GF-D8 (cell line): ENCODE results near the gene TRAPPC12.
"Not testable (repeated sequence)": the region's sequence is repeated elsewhere in the genome, so short reads cannot be mapped to it uniquely, and the experiment has no call there.

Experiments used
- DNase-seq: peaks from one replicate; lab custom pipeline; 2025; lab: John Stamatoyannopoulos, UW

The TRAPPC12 gene

DNA sequence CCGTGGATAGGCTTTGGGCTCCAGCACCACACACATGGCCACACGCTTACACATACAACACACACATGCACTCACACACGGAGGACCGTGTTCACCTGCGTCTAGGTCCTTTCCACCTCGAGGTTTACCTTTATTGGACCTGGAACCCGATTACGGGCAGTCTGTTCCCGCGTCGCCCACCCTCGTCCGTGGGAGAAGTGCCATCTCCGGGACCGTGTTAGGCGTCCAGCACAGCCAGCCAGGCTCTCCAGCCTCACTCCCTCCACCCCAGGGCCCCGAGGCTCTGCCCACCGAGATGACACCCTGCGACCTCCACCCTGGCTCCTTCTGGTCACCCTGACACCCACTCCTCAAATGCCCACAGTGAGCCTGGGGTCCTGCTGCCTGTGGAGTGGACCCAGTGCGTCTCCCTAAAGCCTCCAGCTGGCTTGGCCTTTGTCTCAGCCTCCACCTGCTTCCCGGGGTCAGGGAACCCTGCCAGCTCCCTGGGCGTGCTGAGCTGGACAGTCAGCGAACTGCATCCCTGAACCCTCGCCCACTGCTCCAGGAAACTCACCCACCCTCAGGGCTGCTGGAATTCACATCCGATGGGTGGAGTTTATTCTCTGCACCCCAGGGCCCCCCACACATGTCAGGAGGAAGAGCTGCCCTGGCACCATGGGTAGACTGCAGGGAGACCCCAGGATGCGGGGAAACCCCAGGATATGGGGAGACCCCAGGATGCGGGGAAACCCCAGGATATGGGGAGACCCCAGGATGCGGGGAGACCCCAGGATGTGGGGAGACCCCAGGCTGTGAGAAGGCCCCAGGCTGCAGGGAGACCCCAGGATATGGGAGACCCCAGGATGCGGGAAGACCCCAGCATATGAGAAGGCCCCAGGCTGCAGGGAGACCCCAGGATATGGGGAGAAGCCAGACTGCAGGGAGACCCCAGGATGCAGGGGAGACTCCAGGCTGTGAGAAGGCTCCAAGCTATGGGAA is 106.8 kb downstream of the TRAPPC12 start:
- no peak for DNase-seq

DNA sequence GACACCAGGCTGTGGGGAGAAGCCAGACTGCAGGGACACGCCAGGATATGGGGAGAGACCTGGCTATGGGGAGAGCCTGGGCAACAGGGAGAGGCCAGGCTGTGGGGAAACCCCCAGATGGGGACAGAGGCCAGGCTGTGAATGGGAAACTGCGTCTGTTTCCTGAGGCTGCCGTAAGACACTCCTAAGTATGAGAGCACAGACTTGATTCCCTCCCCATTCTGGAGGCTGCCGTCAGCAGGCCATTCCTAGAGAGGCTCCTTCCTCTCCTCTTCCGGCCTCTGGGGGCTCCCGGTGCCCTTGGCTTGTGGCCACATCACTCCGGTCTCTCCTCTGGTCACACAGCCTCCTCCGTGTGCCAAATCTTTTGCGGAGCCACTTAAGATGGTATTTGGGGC is 107.5 kb downstream of the TRAPPC12 start:
- no peak for DNase-seq

DNA sequence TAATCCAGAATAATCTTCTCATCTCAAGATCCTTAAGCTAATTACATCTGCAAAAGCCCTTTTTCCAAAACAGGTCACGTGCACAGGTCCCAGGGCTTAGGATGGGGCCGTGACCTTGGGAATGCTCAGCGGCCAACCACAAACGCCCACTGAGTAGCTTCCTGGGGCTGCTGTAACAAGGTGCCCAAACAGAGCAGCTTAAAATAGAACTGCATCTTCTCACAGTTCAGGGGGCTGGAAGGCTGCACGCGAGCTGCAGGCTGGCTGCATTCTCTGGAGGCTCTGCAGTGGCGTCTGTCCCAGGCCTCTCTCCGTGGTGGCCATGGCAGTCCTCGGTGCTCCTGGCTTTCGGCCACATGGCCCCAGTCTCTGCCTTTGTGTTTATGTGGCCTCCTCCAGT is 107.9 kb downstream of the TRAPPC12 start:
- DNase-seq = no peak

DNA sequence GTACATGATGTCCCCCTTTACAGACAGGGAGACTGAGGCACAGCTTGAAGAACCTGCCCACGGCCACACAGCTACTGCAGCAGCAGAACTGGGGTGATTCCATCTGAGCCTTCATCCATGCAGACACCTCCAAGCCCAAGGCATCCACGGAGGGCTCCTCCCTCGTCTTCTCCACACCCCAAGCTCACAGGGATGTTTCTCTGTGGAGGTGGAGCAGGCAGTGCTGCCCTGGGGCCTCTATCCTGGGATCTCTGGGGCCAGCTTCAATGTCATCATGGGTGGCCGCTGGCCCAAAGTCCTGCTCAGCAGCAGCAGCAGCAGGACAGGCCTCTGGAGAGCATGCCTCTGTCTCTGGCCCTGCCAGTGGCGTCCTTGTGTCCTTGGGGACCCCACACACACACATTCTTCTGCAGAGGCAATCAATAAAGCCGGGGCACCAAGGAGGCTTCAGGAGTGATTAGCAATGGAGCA is 108.6 kb downstream of the TRAPPC12 start:
- DNase-seq = no peak

DNA sequence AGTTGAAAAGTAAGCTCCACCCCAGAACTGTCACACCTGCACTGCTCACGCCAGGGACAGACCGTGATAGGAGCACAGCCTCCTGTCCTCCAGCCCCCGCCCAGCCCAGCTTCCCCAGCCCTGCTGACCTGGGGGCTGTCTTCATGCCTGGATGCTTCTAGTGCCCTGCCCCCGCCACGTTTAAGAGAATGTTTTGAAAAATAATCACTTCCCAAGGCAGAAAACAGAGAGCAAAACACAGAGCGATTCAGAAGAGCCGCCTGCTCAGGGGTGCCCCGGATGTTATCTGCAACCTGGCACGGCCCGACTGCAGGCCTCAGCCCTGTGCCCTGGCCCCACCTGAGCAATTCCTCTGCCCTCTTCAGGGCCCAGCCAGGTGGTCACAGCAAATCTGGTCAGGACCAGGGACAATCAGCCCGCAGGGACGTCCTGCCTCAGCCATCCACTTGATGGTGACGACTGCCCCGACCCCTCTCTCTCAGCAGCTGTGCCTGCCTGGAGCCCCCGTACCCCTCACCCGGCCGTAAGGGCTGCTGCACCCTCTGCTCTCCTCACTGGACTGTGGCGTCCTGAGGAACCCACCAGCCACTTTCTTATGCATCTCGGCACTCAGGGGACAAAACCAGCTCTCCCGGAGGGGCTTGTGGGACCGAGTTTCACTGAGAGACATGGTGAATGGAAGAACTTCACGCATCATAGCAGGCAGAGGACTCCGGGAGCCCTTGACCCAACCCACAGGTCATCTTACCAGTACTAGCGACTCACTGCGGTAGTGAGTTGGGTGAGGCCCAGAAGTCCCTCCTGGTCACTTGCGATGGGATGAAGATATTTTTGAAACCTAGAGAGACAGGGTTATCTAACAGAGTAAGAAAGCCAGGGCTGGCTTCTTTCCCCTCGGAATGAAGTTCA is 109.6 kb downstream of the TRAPPC12 start:
- no peak for DNase-seq

DNA sequence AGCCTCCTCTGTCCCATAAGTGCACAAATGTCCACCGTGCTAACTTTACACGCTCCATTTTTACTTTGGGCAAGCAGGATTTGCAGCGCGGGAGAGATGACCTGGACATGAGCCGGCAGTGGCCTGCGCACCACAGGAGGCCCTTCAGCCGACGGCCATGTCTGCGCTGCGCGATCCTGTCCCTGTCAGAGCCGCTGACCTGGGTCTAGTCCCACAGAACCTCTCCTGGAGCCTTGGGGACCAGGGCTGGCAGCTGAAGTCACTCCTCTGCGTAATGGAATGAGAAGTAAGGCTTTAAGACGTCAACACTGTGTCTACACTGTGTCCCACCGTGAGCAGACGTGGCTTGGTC is 110.2 kb downstream of the TRAPPC12 start:
- DNase-seq = no peak

DNA sequence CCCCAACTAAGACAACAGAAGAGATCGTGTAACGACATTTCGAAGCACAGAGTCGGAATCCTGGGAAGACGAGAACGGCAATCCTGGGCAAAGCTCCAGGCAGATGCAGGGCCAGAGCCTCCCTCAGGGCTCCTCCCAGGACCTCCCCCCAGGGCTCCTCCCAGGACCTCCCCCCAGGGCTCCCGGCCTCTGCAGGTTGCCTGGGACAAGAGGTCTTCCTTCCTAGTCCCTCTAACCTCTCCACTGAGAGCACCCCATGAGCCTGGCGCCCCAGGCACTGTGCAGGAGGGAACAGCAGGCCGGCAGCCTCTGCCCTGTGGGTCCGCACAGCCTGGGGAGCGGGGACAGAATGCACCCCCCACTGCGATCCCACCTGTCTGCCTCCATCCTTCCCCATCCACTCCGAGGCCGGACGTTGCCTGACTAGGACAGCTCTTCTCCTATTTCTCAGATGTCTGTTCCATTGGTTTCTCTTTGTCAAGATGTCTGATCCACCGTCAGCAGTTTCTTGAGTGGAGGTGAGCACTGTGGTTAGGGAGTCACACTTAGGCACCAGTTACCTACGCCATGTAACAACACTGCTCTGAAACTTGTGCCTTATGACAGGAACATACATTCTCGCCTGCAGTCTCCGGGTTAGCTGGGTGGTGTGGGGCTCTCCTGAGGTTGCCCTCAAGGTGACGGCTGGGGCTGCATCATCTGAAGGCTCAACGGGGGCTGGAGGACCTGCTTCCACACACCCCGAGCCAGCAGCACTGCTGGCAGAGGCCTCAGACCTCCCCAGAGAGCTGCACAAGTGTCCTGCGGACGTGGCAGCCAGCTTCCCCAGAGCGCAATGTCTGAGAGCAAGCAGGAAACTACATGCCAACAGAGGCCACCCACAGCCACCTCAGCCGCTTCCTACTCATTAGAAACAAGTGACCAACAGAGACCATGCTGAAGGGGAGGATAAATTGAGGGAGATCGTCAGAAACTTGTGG is 111.0 kb downstream of the TRAPPC12 start:
- DNase-seq = no peak

DNA sequence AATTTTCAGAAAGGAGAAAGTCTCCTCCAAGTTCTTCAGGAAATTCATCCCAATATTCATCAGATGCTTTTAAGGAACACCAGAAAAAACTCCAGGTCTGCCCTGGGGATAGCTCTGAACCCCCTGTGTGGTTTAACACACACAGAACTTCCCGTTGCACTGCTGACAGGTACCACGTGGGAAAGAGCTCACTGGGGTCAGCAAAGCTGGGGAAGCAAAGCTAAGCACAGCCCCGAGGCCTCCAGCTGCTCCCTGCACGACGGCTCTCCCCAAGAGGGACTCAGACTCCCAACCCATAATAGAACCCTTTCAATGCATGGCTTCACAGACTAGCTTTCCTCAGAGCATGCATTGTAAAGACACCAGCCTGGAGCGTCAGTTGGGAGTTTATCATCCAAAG is 111.8 kb downstream of the TRAPPC12 start:
- DNase-seq = no peak

DNA sequence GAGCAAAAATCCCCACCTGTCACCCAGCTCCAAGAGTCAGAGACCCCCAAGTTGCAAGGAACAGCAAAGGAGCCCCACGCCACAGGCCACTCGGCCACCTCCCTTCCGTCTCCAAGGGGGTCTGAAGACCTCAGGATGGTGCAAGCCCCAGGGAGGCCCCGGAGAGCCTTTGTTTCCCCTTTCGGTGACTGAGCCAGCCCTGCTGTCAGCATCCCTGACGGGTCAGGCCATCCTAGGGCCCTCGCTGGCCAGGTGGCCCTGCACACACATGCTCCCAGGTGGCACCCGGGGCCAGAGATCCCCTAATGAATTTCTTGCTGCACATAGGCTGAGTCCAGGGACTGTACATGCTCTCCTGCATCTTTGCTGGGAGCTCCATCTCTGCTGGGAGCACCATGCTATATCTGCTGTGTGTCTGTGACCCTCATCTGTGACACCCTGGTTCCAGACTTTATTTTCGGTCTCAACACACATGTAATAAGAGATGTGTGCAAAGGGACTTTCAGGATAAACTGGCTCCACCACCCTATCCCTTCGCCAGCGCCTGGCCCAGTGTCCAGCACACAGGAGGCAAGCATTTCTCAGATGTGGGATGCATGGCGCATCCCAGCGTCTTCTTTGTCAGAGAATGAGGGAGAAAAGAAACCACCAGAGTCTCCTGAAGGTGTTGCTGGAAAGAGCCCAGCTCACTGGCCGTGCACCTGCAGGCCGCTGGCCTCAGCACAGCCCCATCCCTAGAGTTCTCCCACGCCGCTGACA is 112.4 kb downstream of the TRAPPC12 start:
- DNase-seq = no peak

DNA sequence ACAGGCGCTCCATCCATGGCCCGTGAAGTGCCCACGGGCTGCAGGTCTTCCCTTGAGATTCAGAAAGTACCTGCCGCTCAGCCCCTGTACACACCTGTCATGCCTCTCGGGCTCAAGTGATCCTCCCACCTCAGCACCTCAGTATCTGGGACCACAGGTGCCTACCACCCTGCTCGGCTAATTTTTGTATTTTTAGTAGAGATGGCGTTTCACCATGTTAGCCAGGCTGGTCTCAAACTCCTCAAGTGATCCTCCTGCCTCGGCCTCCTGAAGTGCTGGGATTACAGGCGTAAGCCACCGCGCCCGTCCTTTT is 112.9 kb downstream of the TRAPPC12 start:
- DNase-seq = not testable (repeated sequence)

DNA sequence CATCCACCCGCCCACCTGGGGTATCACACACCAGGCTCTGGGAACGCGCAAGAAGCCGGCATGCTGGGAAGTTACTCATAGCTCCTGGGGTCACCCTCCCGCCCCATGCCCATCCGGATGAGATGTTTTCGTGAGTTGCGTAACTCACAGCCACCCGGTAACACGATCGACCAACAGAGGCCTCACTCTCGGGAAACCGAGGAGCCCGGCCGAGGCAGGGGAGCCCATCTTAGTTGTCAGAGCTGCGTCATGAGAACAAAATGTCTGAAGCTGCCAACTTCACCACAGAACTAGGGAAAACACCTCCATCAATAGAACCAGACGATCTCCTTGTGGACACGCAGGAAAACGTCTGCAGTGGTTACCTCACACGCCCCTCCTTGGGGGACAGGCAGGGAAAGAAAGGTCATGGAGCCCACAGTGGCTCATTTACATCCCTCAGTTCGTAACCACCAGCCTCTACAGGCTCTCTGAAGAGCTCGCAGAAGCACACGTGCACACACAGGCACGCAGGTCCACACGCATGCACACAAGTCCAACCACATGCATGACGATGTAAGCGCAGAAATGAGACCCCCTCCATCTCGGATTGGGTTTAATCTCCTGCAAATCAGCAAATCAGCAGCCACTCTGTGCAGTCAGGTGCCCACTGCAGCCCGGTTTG is 113.6 kb downstream of the TRAPPC12 start:
- no peak for DNase-seq

DNA sequence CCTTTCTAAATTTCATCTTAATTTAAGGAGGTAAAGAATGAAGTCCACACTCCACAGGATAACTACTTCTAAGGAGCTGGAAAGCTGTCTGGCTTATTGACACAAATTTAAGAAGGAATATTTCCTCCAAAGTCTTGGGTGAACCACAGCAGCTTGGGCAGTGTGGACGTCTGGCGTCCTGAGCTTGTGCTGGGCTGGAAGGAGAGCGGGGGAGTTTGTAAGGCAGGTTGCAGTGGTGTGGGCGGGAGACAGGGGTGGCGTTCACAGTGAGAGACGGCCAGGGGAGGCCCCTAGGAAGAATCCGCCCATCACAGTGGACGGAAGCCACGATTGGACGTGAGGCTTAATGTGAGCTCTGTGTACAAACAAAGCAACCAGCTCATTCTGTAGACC is 114.1 kb downstream of the TRAPPC12 start:
- no peak for DNase-seq

DNA sequence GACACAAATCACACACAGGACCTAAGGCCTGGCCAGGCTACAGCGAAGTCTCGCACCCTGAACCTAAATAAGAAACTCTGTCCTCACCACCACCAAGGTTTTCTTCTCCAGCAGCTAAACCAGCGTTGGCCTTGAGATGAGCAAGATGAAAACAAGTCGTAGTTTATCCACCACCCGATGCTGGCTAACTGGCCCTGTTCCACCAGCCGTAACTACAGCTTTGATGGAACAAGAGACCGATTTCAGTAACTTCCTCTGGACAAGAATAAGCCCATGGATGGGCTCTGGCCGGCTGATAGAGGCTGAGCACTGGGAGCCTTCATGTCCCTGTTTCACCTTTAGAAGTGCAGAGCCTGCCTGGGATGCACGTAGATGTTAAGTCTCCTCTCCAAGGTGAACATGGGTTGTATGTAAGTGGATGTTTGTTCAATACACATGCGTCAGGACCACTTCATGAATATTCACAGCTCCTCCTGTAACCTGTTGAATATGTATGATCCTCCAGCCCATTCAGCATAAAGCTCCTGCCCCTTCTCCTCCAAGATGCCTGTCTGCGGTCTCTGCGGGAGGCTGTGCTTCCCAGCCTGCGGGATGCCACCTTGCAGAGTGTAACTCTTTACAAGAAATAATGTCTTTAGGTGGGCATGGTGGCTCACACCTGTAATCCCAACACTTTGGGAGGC is 115.6 kb downstream of the TRAPPC12 start:
- no peak for DNase-seq

DNA sequence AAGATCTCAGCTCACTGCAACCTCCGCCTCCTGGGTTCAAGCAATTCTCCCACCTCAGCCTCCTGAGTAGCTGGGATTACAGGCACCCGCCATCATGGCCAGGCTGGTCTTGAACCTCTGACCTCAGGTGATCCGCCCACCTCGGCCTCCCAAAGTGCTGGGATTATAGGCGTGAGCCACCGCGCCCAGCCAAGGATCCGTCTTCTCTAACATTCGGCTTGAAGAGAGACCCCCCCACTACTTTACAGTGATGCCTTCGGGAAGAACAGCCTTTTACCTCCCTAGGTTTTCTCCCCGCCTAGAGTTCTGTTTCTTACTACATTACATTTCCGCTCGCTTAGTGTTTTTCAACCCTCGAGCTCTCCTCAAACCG is 117.2 kb downstream of the TRAPPC12 start:
- not testable (repeated sequence) for DNase-seq

DNA sequence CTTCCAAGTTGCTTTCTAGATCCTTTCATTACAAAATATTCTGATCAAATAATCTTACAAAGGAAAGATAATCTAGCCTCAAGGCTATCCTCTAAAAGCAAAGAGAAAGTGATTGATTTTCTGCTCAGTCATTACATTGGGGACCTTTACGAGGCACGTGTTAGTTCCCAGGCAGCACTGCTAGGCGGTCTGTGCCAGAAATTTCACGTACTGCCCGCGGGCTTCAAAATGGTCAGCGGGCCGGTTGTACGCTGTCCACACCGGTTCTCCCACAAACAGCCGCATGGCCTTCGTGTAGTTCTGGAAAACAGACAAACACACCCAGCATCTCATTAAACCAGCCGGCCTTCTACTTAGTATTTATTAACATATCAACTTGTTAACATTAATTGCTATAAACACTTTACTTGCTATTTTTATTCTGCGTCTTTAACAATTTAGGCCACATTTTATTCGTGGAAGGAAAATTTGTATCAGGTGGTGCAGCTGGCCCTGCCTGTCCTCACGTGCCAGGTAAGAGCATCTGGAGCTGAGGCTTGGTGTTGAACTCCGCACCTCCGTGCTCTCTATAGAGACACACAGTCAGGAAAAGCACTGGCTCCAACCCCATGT is 119.4 kb downstream of the TRAPPC12 start:
- DNase-seq = no peak

DNA sequence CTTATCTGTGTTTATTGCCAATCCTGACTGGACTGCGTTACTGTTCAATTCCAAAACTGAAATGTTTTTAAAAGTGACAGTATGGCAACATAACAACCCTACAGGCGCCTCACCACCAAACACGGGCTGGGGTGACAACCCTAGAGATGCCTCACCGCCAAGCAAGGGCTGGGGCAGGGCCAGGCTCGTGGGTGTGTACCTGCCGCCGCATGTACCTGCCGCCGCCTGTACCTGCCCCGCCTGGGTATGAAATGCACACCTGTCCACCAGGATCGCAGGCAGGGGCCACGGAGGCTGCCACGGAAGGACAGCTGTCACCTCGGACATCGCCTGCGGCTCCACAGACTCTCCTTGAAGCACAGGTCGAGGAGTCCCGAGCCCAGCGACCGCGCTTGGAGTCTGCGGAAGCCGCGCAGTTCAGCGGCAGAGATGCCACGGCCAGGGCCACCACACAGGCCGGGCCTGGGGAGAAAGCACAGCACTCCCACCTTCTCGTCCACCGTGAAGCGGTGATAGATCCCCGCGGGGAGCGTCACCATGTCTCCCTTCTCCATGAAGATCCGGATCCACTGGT is 120.9 kb downstream of the TRAPPC12 start:
- no peak for DNase-seq

DNA sequence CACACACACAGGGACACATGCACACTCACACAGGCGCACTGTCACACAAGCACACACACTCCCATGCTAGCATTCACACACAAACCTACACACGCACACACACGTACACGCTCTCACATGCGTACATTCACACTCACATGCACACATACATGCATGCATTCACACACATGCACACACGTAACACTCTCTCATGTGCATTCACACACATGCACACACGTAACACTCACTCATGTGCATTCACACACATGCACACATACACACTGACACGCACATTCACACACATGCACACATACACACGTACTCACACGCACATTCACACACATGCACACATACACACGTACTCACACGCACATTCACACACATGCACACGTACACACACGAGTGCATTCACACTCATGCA is 123.6 kb downstream of the TRAPPC12 start:
- no peak for DNase-seq

DNA sequence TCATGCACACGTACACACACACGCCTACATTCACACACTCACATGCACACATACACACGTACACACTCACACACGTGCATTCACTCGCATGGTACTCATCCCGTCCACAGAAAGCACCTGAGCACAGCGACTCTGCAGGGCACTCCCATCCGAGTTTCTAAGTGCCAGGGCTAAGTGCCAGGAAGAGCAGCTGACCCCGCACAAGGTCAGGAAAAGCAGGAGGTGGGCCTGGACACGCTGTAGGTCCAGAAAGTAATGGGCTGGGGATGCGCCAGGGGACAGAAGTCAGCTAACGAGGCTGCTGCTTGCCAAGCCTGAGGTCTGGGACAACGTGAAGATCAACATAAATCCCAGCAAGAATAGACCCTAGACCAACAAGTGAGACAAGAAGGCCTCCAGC is 124.0 kb downstream of the TRAPPC12 start:
- DNase-seq = no peak

DNA sequence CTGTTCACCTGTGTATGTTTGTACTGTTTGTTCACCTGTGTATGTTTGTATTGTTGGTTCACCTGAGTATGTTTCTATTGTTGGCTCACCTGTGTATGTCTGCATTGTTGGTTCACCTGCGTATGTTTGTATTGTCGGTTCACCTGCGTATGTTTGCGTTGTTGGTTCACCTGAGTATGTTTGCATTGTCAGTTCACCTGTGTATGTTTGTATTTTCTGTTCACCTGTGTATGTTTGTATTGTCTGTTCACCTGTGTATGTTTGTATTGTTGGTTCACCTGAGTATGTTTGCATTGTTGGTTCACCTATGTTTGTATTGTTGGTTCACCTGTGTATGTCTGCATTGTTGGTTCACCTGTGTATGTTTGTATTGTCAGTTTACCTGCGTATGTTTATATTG is 125.2 kb downstream of the TRAPPC12 start:
- DNase-seq = no peak
